ENCODE measurements around the gene CD300A.

DNA sequence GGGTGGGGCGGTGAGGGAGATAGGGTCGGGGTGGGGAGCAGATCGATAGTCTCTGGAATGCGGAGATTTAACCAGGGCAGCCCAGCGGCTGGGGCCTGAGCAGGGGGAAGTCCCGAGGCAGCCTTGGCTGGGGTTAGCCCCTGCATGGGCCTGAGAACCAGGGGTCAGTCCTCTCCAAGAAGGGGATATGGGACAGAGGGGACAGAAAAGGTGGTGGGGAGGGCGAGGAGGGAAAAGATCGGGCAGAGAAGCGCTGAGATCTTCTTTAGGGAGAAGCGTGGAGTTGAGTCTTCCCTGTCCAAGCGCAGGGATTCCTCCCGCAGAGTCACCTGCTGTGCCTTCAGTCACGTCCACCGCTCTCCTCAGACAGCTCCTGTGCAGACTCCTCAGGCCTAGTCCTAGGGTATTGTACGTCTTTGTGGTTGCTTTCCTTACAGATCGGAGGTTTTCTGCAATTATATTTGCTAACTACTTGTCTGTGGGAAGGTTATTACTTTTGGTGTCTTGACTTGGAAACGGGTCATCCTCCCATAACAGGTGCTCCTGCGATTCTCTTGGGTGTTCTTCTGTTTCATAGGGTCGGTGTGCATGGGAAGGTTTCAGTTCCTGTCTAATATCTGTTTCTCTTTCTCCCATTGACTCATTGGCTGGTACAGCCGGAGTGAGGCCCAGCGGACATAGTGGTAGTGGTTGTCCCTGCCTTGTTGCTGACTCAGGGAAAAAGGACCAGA lies 952 bp downstream of the CD300A start:
- TF ChIP-seq, protein P1, sequence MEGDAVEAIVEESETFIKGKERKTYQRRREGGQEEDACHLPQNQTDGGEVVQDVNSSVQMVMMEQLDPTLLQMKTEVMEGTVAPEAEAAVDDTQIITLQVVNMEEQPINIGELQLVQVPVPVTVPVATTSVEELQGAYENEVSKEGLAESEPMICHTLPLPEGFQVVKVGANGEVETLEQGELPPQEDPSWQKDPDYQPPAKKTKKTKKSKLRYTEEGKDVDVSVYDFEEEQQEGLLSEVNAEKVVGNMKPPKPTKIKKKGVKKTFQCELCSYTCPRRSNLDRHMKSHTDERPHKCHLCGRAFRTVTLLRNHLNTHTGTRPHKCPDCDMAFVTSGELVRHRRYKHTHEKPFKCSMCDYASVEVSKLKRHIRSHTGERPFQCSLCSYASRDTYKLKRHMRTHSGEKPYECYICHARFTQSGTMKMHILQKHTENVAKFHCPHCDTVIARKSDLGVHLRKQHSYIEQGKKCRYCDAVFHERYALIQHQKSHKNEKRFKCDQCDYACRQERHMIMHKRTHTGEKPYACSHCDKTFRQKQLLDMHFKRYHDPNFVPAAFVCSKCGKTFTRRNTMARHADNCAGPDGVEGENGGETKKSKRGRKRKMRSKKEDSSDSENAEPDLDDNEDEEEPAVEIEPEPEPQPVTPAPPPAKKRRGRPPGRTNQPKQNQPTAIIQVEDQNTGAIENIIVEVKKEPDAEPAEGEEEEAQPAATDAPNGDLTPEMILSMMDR (IDR thresholded peaks at IDR 0.05), result no peak
- TF ChIP-seq POLR2A (IDR thresholded peaks at IDR 0.05), result no peak
